Retinal pigment epithelial cell (primary cell): ENCODE results near the gene CLIC5.

Source experiments
- DNase-seq: peaks from one replicate; pipeline ENCODE4 v3.0.0-alpha.2; 2010; ENCODE audit warnings: low read depth
- H3K4me3 ChIP-seq: 2 replicates; pipeline ENCODE4 v1.5.1; 2011; ENCODE audit warnings: mild to moderate bottlenecking, low read length, control low read depth, moderate library complexity
- CTCF ChIP-seq: conservative IDR thresholded peaks from 2 replicates; pipeline ENCODE4 v1.5.1; 2011; ENCODE audit warnings: low read depth, low read length, control low read depth, inconsistent platforms

CLIC5 gene

GRCh38 chr6:46036911-46037310 lies 21.3 kb upstream of the CLIC5 start:
- no peak for DNase-seq
- H3K4me3 ChIP-seq: no peak overlapping the region
- no peak for TF ChIP-seq CTCF

- no peak overlapping the region for H3K4me3 ChIP-seq
- no peak for DNase-seq
- no peak for TF ChIP-seq CTCF
These were observed 19.6 kb upstream of the CLIC5 start for GRCh38 chr6:46035242-46035641.

GRCh38 chr6:46032110-46032998 lies 16.7 kb upstream of the CLIC5 start:
- TF ChIP-seq CTCF: no peak
- no peak overlapping the region for H3K4me3 ChIP-seq
- peak; percentile 34 for DNase-seq

GRCh38 chr6:46029602-46030001 lies 13.9 kb upstream of the CLIC5 start:
- TF ChIP-seq CTCF: no peak
- no peak for DNase-seq
- H3K4me3 ChIP-seq: no peak overlapping the region

- no peak overlapping the region for H3K4me3 ChIP-seq
- no peak for DNase-seq
- no peak for TF ChIP-seq CTCF
These were observed 10.6 kb upstream of the CLIC5 start for GRCh38 chr6:46026307-46026706.

GRCh38 chr6:46025573-46025972 lies 9.9 kb upstream of the CLIC5 start:
- no peak for TF ChIP-seq CTCF
- no peak overlapping the region for H3K4me3 ChIP-seq
- DNase-seq: no peak

- no peak for DNase-seq
- no peak overlapping the region for H3K4me3 ChIP-seq
- no peak for TF ChIP-seq CTCF
These were observed 8.6 kb upstream of the CLIC5 start for GRCh38 chr6:46024124-46024769.
